K562 (cell line): Measurements from ENCODE around the gene SART1. TPM values are rescaled to one million over a fixed set of nuclear protein-coding genes. Genes with fewer than 3 reads are reported as not detected.

Experiments used
- ATAC-seq: fragments of 200-7000 bp; cut with Tn5 transposase; 3 replicates; pipeline ENCODE4 v1.9.1; 2020; ENCODE audit warnings: moderate library complexity
- BruUV-seq: library from RNA; stranded (reverse); fragments of 400-500 nt; replicated peaks from 2 replicates; lab custom pipeline; 2021; lab: Mats Ljungman, UMichigan
- CTCF ChIA-PET: fragments of 300-600 bp; formaldehyde crosslinking; extraction: SDS; loops from one replicate; lab custom pipeline; 2021; ENCODE audit warnings: low intra/inter-chr PET ratio; lab: Yijun Ruan, JAX
- POLR2A ChIA-PET: fragments of 300-600, 350-650 bp; sonication (Branson Sonifier 250); formaldehyde crosslinking; extraction: SDS; loops from one replicate; lab custom pipeline; 2021; ENCODE audit warnings: antibody characterized with exemption, inconsistent platforms; lab: Yijun Ruan, JAX
- DNase-seq, 4 experiments: peaks; one replicate each; pipeline versions ENCODE4 v3.0.0 to v3.0.0-alpha.2; 2011 to 2018; ENCODE audit warnings: low spot score in 3 of 4, mixed read lengths in 3 of 4; ENCODE audit errors: extremely low read depth in 1 of 4
- FAIRE-seq: peaks from 2 replicates; lab custom pipeline; 2011; peaks lifted over from hg19 to GRCh38; lab: Jason Lieb, UNC
- H2AFZ ChIP-seq: 2 replicates; pipeline ENCODE4 v1.6.0; 2011; ENCODE audit warnings: low read depth, low read length, control low read depth, inconsistent platforms
- H3K27ac ChIP-seq: fragments of 200-600 bp; 3 replicates; pipeline ENCODE4 v1.8.0; 2011; ENCODE audit warnings: low read depth, mild to moderate bottlenecking, control low read depth, inconsistent platforms, low read length, moderate library complexity, mixed read lengths; ENCODE audit errors: extremely low read depth
- H3K27me3 ChIP-seq, 2 experiments: fragments of 300-600 bp in 1 of 2; 2 replicates in 1 of 2; 3 replicates in 1 of 2; pipeline versions ENCODE4 v1.6.0 to v1.8.0; 2011; ENCODE audit warnings: inconsistent platforms in 2 of 2, low read length in 2 of 2, mild to moderate bottlenecking in 1 of 2, mixed read lengths in 1 of 2, moderate library complexity in 1 of 2; ENCODE audit not compliant: control insufficient read depth in 2 of 2, insufficient read depth in 2 of 2
- H3K36me3 ChIP-seq: fragments of 300-600 bp; 3 replicates; pipeline ENCODE4 v1.8.0; 2011; ENCODE audit warnings: mild to moderate bottlenecking, low read length, inconsistent platforms; ENCODE audit not compliant: control insufficient read depth, insufficient read depth
- H3K4me1 ChIP-seq, 2 experiments: fragments of 200-600 bp in 1 of 2; replicated peaks in 1 of 2; 2 replicates in 1 of 2; 3 replicates in 1 of 2; pipeline versions ENCODE4 v1.5.1 to v1.8.0; 2011; ENCODE audit warnings: inconsistent platforms in 2 of 2, low read length in 2 of 2, mild to moderate bottlenecking in 1 of 2, mixed read lengths in 1 of 2, moderate library complexity in 1 of 2; ENCODE audit not compliant: control insufficient read depth in 2 of 2, insufficient read depth in 2 of 2
- H3K4me2 ChIP-seq: 2 replicates; pipeline ENCODE4 v1.6.1; 2011; ENCODE audit warnings: low read length, control low read depth, inconsistent platforms, mixed read lengths; ENCODE audit not compliant: insufficient read depth
- H3K4me3 ChIP-seq: fragments of 200-600 bp; sonication (generic), shearing (Covaris generic); 2 replicates; pipeline ENCODE4 v1.5.1; 2016; ENCODE audit warnings: control low read depth, inconsistent platforms
- H3K79me2 ChIP-seq: fragments of 200-600 bp; 3 replicates; pipeline ENCODE4 v1.8.0; 2011; ENCODE audit warnings: low read length, inconsistent platforms; ENCODE audit not compliant: control insufficient read depth, insufficient read depth
- H3K9ac ChIP-seq, 2 experiments: 2 replicates each; pipeline versions ENCODE4 v1.6.0 to v1.6.1; 2011; ENCODE audit warnings: low read depth in 2 of 2, low read length in 2 of 2, control low read depth in 1 of 2, inconsistent platforms in 1 of 2, mild to moderate bottlenecking in 1 of 2, mixed read lengths in 1 of 2; ENCODE audit not compliant: insufficient read depth in 1 of 2
- H3K9me1 ChIP-seq: one replicate; pipeline ENCODE4 v1.6.0; 2011; ENCODE audit warnings: inconsistent platforms, mild to moderate bottlenecking, low read length, moderate library complexity; ENCODE audit not compliant: control insufficient read depth, insufficient read depth
- H3K9me3 ChIP-seq: replicated peaks from 2 replicates; pipeline ENCODE4 v1.5.1; 2011; ENCODE audit warnings: low read depth, low read length, inconsistent platforms; ENCODE audit not compliant: control insufficient read depth, insufficient read depth
- H4K20me1 ChIP-seq: replicated peaks from 2 replicates; pipeline ENCODE4 v1.6.1; 2011; ENCODE audit warnings: low read length, inconsistent platforms, mixed read lengths; ENCODE audit not compliant: control insufficient read depth, insufficient read depth
- ARID2 ChIP-seq: fragments of 450-650 bp; IDR thresholded peaks from 2 replicates; pipeline ENCODE4 v1.6.1; 2017; ENCODE audit warnings: antibody characterized with exemption, mild to moderate bottlenecking
- KDM1A ChIP-seq, 2 experiments: fragments of 450-650 bp; IDR thresholded peaks; 2 replicates each; pipeline ENCODE4 v1.6.1; 2016; ENCODE audit warnings: mild to moderate bottlenecking in 2 of 2
- TCF3 ChIP-seq: sonication (generic); formaldehyde crosslinking; IDR thresholded peaks from 2 replicates; pipeline ENCODE4 v1.4.0; 2020; ENCODE audit warnings: mild to moderate bottlenecking, missing genetic modification reagents
- ZNF780A ChIP-seq: fragments of 250-450 bp; sonication (Bioruptor Pico); IDR thresholded peaks from 2 replicates; pipeline ENCODE4 v1.5.0; 2021; ENCODE audit warnings: mild to moderate bottlenecking
- WGBS: fragments of 100-300 bp; shearing (Covaris generic); methylation state at CpG from one replicate; pipeline ENCODE4 v1.1.6; 2016; ENCODE audit warnings: low coverage, mixed read lengths; ENCODE audit not compliant: insufficient coverage; ENCODE audit errors: missing lambda C conversion rate; 5-methylcytosine and 5-hydroxymethylcytosine counted together
- in situ Hi-C: fragments of 300-500 bp; cut with MboI; formaldehyde crosslinking; loops from 4 replicates; pipeline ENCODE4 v1.15.0; 2018; ENCODE audit warnings: inconsistent platforms, mixed read lengths
- intact Hi-C: fragments of 100-400 bp; cut with micrococcal nuclease; formaldehyde crosslinking; loops from 2 replicates; pipeline ENCODE4 v1.14.2; 2022
- polyA plus RNA-seq, 8 experiments: library from polyadenylated mRNA; depleted of rRNA in 4 of 8; stranded (reverse) in 5 of 8; unstranded in 3 of 8; fragments of >200 nt; fragmentation: Nextera tagmentation in 2 of 8; fragmentation: Illumina TruSeq in 1 of 8; extraction: Ambion mirVana in 2 of 8; extraction: Trizol in 1 of 8; gene quantifications; 2 replicates each; pipeline versions ENCODE4 v1.2.1 to v1.2.3, GENCODE V29; 2011 to 2014; ENCODE audit warnings: inconsistent platforms in 1 of 8, missing spikeins in 1 of 8
- total RNA-seq, 7 experiments: library from RNA; depleted of rRNA in 6 of 7; stranded (reverse); fragments of >200 nt in 6 of 7; fragmentation: Illumina TruSeq in 2 of 7; extraction: Trizol in 2 of 7; gene quantifications; 2 replicates each; pipeline versions ENCODE4 v1.2.1 to v1.2.3, GENCODE V29; 2011 to 2021; ENCODE audit warnings: low replicate concordance in 1 of 7

The SART1 gene
- total and polyA plus RNA-seq, 9 of the 15 experiments (the other 6 are each of a cell fraction or from before 2014, with no cell fraction given), result 4.8 to 84.1 (median 31.7) TPM

DNA sequence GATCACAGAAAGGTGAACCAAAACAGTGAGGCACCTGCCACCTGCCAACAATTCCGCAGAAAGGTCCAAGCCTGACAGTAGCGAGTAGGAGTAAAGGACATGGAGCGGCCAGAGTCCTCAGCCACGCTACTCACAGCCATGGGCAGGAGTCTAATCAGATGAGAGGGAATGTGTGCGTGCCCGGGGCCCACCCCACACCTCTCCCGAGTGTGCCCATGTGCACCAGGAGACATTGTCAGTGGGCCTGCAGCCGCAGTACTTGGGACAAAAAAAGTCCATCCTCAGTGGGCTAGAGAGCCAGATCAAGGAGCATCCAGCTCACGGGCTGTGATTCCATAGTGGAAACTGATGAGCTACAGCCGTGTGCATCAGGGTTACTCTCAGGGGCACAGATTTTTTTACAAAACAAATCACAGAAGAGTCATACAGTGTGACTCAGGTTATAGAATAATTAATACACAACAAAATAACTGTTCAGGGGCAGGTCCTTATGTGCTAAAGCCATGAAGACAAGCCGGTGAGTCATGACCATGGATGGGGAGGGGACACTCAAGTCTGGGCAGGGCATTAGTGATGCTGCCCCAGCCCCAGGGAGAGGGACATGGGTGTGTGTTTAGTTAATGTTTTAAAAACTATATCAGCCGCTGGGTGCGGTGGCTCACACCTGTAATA, 12.0 kb downstream of the SART1 start:
- DNase-seq (no peak), ATAC-seq (peak; percentile 31; the same call in 1 of the 3 replicates), FAIRE-seq (no peak)
- POLR2A ChIA-PET, result interaction anchor here (1.9 kb wide), 1 partner anchor 9 kb away, joined by 6 read pairs; no protein-coding TSS in a partner anchor
- Histone ChIP-seq H3K27ac (no peak overlapping the region), H3K36me3 (peaks cover 66% of the 10 kb centered on the region), H3K9me3 (no peaks in the 10 kb centered on the region), H3K4me3 (no peak overlapping the region), H2AFZ (no peak overlapping the region), H4K20me1 (no peaks in the 10 kb centered on the region), H3K9ac (no peak overlapping the region), H3K4me1 (peaks cover 0 to 16% of the 10 kb centered on the region in 2 experiments; a peak in 3 of 5 replicates), H3K9me1 (no peaks in the 10 kb centered on the region), H3K79me2 (no peaks in the 10 kb centered on the region)
- 90% methylated on average over 13 of the region's 13 CpGs for WGBS
- intact Hi-C loops, result no loop called here
- BruUV-seq, result no TSS peak
- in situ Hi-C loops, result no loop called here
- CTCF ChIA-PET, result no interaction called here
- TF ChIP-seq ZNF780A (CRISPR knock-in tag), result no peak
- 0 out of 4 replicates have a peak, but pooled peaks of 1 of the 2 experiments have one; percentile 10 for TF ChIP-seq KDM1A (IDR thresholded peaks at IDR 0.05)
- no peak for TF ChIP-seq ARID2
- TF ChIP-seq, all 486 proteins: peak for 1
- H3K4me2 ChIP-seq, result no peak overlapping the region
- no peaks in the 10 kb centered on the region for H3K27me3 ChIP-seq

GRCh38 chr11:65975771-65976170, 14.2 kb downstream of the SART1 start:
- Histone ChIP-seq H3K27me3 (no peaks in the 10 kb centered on the region), H3K9ac (peak overlapping the region in 1 of 2 experiments; percentile 69; a peak in 1 of 4 replicates), H3K4me2 (no peak overlapping the region), H3K27ac (no peak overlapping the region), H3K9me3 (no peaks in the 10 kb centered on the region)
- POLR2A ChIA-PET, result interaction anchor here (0.6 to 1.8 kb wide), 2 partner anchors 46 to 84 kb away, joined by 5 to 9 read pairs; no protein-coding TSS in a partner anchor
- intact Hi-C loops, result no loop called here
- WGBS, result 93% methylated on average over 9 of the region's 9 CpGs
- no TSS peak for BruUV-seq
- DNase-seq (no peak), ATAC-seq (no peak)
- CTCF ChIA-PET, result interaction anchor here (0.7 kb wide), 1 partner anchor 30 kb away, joined by 3 read pairs; the partner anchor contains the start of gene TSGA10IP
- no peak for TF ChIP-seq TCF3
- TF ChIP-seq, all 486 proteins: peak for 0
- H2AFZ ChIP-seq, result no peak overlapping the region
- no peak overlapping the region for H3K4me3 ChIP-seq
- FAIRE-seq, result no peak
- no peaks in the 10 kb centered on the region for H3K79me2 ChIP-seq
- H4K20me1 ChIP-seq, result no peaks in the 10 kb centered on the region
- H3K36me3 ChIP-seq, result peaks cover 59% of the 10 kb centered on the region
- H3K9me1 ChIP-seq, result no peaks in the 10 kb centered on the region
- in situ Hi-C loops, result no loop called here
- H3K4me1 ChIP-seq, result peaks cover 0 to 16% of the 10 kb centered on the region in 2 experiments; a peak in 2 of 5 replicates
